ENCODE data around the gene RAB12.
"Not testable (repeated sequence)": the region's sequence is repeated elsewhere in the genome, so short reads cannot be mapped to it uniquely, and the experiment has no call there.

Gene RAB12

DNA sequence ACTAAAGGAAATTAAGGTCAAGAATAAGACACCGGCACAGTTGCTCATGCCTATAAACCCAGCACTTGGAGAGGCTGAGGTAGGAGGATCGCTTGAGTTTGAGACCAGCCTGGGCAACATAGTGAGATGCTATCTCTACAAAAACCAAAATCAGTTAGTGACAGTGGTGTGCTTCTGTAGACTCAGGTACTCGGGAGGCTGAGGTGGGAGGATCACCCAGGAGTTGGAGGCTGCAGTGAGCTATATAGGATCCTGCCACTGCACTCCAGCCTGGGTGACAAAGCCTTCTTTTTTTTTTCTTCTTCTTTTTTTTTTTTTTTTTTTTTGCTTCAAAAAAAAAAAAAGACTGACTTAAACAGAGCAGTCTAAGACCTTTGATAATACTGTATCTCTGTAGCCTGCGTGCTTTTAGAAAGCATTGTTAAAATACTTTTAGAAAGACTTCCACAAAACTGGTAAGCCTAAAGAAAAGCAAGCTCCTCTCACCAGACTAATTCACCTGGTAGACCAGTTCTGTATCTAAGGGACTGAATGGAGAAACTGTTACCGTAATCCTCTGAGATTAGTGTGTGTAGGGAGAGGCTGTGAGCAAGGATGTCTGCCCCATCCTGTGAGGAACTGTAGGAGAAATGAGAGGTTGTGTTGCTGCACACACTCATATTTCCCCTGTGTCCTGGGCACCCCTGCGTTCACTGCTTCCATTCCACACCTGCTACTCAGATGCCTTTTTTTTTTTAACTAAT, 10.8 kb downstream of the RAB12 start:
- H3K4me3 Mint-ChIP-seq, result no peak overlapping the region
- no peaks in the 10 kb centered on the region for H3K9me3 Mint-ChIP-seq
- peaks cover 78% of the 10 kb centered on the region for H3K4me1 Mint-ChIP-seq (ENCODE audit: low read depth)
- peak overlapping the region; percentile 6 for H3K27ac Mint-ChIP-seq
- H3K36me3 Mint-ChIP-seq (ENCODE audit: low read depth), result peaks cover 47% of the 10 kb centered on the region
- H3K27me3 Mint-ChIP-seq, result no peaks in the 10 kb centered on the region
- intact Hi-C loops (cut with micrococcal nuclease), result loop anchor here (10.0 kb wide), 1 partner anchor 85 kb away; the partner anchor contains the start of gene MTCL1

- Mint-ChIP-seq H3K27ac (peak overlapping the region; percentile 6), H3K4me1 (ENCODE audit: low read depth) (peaks cover 72% of the 10 kb centered on the region), H3K9me3 (no peaks in the 10 kb centered on the region), H3K36me3 (ENCODE audit: low read depth) (peaks cover 54% of the 10 kb centered on the region), H3K27me3 (no peaks in the 10 kb centered on the region), H3K4me3 (no peak overlapping the region)
- intact Hi-C loops (cut with micrococcal nuclease), result no loop called here
These were observed 11.6 kb downstream of the RAB12 start for GRCh38 chr18:8620845-8621244.

- H3K4me3 Mint-ChIP-seq, result peak overlapping the region; percentile 69
- intact Hi-C loops (cut with micrococcal nuclease); H3K27me3 Mint-ChIP-seq; H3K9me3 Mint-ChIP-seq: not testable (repeated sequence)
- H3K27ac Mint-ChIP-seq, result peak overlapping the region; percentile 89
- H3K4me1 Mint-ChIP-seq (ENCODE audit: low read depth), result peaks cover 63% of the 10 kb centered on the region
- H3K36me3 Mint-ChIP-seq (ENCODE audit: low read depth), result peaks cover 61% of the 10 kb centered on the region
These were observed 13.4 kb downstream of the RAB12 start for GRCh38 chr18:8622625-8623024.

DNA sequence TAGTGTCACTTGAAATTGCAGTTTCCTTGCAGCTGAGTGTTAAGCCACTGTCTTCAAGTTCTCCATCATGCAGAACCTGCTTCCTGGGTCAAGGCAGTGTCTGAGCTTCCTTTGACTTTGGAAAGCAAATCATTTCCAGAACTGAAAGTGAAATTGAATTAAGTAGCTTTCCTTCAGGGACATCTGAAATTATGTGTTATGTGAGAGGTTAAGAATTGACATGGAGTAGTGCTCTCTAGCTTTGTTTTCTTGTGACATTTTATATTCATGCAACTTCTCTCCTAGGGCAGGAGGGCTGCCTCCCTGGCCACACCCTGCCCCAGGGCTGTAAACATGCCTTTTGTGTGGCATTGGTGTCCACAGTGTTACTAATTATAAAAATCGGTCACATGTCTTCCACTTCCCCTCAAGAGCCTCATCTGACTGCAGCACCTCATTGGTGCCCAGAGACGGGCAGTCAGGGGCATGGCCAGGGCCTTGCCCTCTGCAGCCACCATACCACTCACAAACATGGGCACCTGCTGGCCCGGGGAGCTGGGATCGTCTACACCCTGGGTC, 14.4 kb downstream of the RAB12 start:
- Mint-ChIP-seq H3K36me3 (ENCODE audit: low read depth) (peaks cover 57% of the 10 kb centered on the region), H3K27me3 (no peaks in the 10 kb centered on the region), H3K4me3 (peak overlapping the region; percentile 69), H3K4me1 (ENCODE audit: low read depth) (peaks cover 53% of the 10 kb centered on the region), H3K27ac (peak overlapping the region; percentile 89), H3K9me3 (no peaks in the 10 kb centered on the region)
- intact Hi-C loops (cut with micrococcal nuclease), result no loop called here

GRCh38 chr18:8625461-8626092, 16.3 kb downstream of the RAB12 start:
- Mint-ChIP-seq H3K9me3 (no peaks in the 10 kb centered on the region), H3K27ac (no peak overlapping the region), H3K36me3 (ENCODE audit: low read depth) (peaks cover 66% of the 10 kb centered on the region), H3K4me3 (no peak overlapping the region), H3K27me3 (no peaks in the 10 kb centered on the region), H3K4me1 (ENCODE audit: low read depth) (peaks cover 36% of the 10 kb centered on the region)
- intact Hi-C loops (cut with micrococcal nuclease), result no loop called here

DNA sequence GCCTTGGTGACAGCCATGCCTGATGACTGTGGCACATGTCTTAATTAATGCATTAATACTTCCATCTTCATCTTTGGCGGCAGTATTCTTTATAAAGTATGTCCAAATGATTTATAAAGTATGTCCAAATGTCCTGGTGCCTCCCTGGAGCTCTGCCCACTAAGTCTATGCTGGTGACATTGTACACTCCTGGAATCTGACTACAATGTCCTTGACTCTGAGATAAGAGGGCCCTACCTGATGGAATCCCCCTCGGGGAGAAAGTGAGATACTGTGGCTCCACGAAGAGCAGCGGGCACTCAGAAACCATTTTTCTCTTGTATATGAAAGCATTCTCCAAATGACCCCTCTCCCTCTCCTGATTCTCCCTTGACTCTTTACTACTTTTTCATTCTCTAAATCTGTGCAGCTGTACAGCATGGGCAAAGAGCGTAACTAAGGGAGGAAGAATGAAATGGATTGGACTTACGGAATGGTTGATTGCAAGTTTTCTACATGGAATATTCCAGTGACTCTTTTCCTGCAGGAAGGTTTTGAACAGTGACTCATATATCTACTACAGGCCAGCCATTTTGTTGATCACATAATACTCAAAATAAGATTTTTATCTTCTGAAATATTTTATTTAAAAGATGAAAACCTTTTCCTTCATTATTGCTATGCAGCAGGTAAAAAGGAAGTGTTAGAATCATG, 17.3 kb downstream of the RAB12 start:
- H3K27me3 Mint-ChIP-seq, result no peaks in the 10 kb centered on the region
- intact Hi-C loops (cut with micrococcal nuclease), result no loop called here
- no peak overlapping the region for H3K4me3 Mint-ChIP-seq
- H3K9me3 Mint-ChIP-seq, result no peaks in the 10 kb centered on the region
- peaks cover 26% of the 10 kb centered on the region for H3K4me1 Mint-ChIP-seq (ENCODE audit: low read depth)
- peaks cover 76% of the 10 kb centered on the region for H3K36me3 Mint-ChIP-seq (ENCODE audit: low read depth)
- no peak overlapping the region for H3K27ac Mint-ChIP-seq

DNA sequence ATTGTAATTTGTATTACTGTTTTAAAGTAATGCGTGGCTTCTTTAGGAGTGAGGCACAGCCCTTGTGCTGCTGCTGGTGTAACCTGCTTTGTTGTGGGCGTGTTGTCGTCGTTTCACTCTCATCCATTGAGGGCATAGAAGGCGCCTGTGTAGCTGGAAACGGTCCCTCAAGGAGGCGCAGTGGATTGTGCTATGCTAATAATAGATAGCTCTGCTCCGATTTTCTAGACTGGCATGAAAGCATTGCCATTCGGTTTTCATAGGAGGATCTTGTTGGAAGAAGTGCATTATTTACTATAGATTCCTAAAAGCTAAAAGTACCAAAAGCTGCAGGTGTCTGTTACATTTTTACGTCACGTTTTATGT, 17.9 kb downstream of the RAB12 start:
- intact Hi-C loops (cut with micrococcal nuclease), result no loop called here
- no peaks in the 10 kb centered on the region for H3K9me3 Mint-ChIP-seq
- H3K27ac Mint-ChIP-seq, result no peak overlapping the region
- peaks cover 78% of the 10 kb centered on the region for H3K36me3 Mint-ChIP-seq (ENCODE audit: low read depth)
- peaks cover 21% of the 10 kb centered on the region for H3K4me1 Mint-ChIP-seq (ENCODE audit: low read depth)
- no peak overlapping the region for H3K4me3 Mint-ChIP-seq
- no peaks in the 10 kb centered on the region for H3K27me3 Mint-ChIP-seq

GRCh38 chr18:8627540-8627939, 18.3 kb downstream of the RAB12 start:
- Mint-ChIP-seq H3K4me3 (no peak overlapping the region), H3K4me1 (ENCODE audit: low read depth) (peaks cover 16% of the 10 kb centered on the region), H3K36me3 (ENCODE audit: low read depth) (peaks cover 78% of the 10 kb centered on the region), H3K27ac (no peak overlapping the region), H3K27me3 (no peaks in the 10 kb centered on the region), H3K9me3 (no peaks in the 10 kb centered on the region)
- intact Hi-C loops (cut with micrococcal nuclease), result no loop called here

GRCh38 chr18:8629602-8630001, 20.4 kb downstream of the RAB12 start:
- Mint-ChIP-seq H3K27ac (no peak overlapping the region), H3K4me1 (ENCODE audit: low read depth) (no peaks in the 10 kb centered on the region), H3K9me3 (no peaks in the 10 kb centered on the region), H3K27me3 (no peaks in the 10 kb centered on the region), H3K4me3 (no peak overlapping the region), H3K36me3 (ENCODE audit: low read depth) (peaks cover 92% of the 10 kb centered on the region)
- intact Hi-C loops (cut with micrococcal nuclease), result no loop called here

DNA sequence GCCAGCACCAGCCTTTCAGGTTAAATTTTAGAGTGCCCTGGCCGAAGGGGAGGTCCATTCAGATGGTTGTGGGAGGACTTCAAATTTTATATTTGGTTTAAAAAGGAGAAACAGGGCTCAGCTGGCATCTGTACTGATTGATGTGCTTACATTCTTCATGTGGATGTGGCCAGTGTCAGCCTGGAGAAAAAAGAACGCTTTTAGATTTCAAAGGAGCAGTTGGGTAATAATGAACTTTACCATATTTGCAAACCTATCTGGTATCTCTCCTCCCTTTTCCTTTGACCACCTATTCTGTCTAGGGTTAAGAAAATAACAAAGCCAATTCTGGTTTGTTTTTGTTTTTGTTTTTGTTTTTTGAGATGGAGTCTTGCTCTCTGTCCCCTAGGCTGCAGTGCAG, 21.3 kb downstream of the RAB12 start:
- H3K36me3 Mint-ChIP-seq (ENCODE audit: low read depth), result peaks cover 92% of the 10 kb centered on the region
- H3K27me3 Mint-ChIP-seq, result no peaks in the 10 kb centered on the region
- H3K4me1 Mint-ChIP-seq (ENCODE audit: low read depth), result no peaks in the 10 kb centered on the region
- H3K4me3 Mint-ChIP-seq, result no peak overlapping the region
- no peak overlapping the region for H3K27ac Mint-ChIP-seq
- no peaks in the 10 kb centered on the region for H3K9me3 Mint-ChIP-seq
- intact Hi-C loops (cut with micrococcal nuclease), result no loop called here

DNA sequence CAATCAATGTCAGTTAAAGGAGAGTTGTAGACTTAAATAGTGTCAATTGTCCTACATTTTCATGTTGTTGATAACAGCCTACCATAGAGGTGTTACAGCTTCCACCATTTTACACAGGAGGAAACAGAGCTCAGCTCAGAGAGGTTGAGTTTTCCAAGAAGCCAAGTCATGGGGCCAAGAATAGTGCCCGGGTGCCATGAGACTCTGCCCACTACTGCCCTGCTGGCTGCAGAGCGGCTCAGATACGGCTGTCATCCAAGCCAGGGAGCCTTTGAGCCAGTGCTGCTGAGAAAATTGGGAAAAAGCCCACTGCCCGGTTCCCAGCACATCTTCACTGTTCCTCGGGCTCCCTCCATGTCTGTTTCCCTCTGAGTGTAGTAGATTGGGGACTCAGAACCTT, 22.0 kb downstream of the RAB12 start:
- no peaks in the 10 kb centered on the region for H3K4me1 Mint-ChIP-seq (ENCODE audit: low read depth)

DNA sequence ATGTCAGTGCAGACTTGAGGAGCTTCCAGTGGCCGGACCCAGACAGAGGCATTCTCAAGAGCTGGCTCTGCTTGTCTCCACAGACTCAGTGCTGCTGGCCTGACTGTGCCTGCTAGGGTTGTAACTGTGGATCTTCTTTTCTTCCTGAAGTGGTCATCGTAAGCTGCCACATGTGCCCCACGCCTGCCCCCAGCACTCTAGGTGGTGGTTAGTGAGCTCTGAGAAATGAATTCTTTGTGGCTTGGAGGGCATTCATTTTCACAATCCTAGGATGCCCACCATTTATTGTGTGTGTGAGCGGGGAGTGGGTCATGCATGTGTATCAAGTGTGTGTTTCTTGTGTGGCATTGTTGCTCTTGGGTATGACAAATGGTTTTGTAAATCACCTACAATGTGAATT, 23.1 kb downstream of the RAB12 start:
- Mint-ChIP-seq H3K4me1 (ENCODE audit: low read depth) (no peaks in the 10 kb centered on the region), H3K27me3 (no peaks in the 10 kb centered on the region), H3K36me3 (ENCODE audit: low read depth) (peaks cover 92% of the 10 kb centered on the region), H3K4me3 (no peak overlapping the region), H3K9me3 (no peaks in the 10 kb centered on the region), H3K27ac (no peak overlapping the region)
- intact Hi-C loops (cut with micrococcal nuclease), result no loop called here

More for the DNA sequence above, 22.0 kb downstream of the RAB12 start:
- H3K27me3 Mint-ChIP-seq, result no peaks in the 10 kb centered on the region
- no peak overlapping the region for H3K4me3 Mint-ChIP-seq
- H3K27ac Mint-ChIP-seq, result no peak overlapping the region
- intact Hi-C loops (cut with micrococcal nuclease), result no loop called here
- H3K9me3 Mint-ChIP-seq, result no peaks in the 10 kb centered on the region
- H3K36me3 Mint-ChIP-seq (ENCODE audit: low read depth), result peaks cover 92% of the 10 kb centered on the region

DNA sequence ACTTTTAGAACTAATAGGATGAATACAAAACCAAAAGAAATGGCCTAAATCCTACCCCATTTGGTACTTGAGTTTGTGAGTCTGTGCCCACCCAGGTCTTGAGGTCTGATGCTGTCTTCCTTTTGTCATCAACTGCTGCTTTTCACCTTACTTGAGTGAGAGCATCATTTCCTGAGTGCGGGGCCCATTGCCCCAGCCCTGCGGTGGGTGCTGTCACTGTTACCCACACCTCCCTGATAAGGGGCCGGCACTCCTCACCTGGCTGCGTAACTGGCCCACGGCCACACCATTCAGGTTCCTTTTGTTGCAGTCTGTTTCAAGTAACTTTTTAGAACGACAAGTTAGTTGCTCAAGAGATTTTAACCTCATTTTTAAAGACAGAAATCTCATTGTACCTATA, 25.3 kb downstream of the RAB12 start:
- no peak overlapping the region for H3K27ac Mint-ChIP-seq
- intact Hi-C loops (cut with micrococcal nuclease), result no loop called here
- H3K36me3 Mint-ChIP-seq (ENCODE audit: low read depth), result peaks cover 96% of the 10 kb centered on the region
- H3K9me3 Mint-ChIP-seq, result no peaks in the 10 kb centered on the region
- H3K4me3 Mint-ChIP-seq, result no peak overlapping the region
- no peaks in the 10 kb centered on the region for H3K27me3 Mint-ChIP-seq
- no peaks in the 10 kb centered on the region for H3K4me1 Mint-ChIP-seq (ENCODE audit: low read depth)

GRCh38 chr18:8635087-8635486, 25.9 kb downstream of the RAB12 start:
- Mint-ChIP-seq H3K9me3 (no peaks in the 10 kb centered on the region), H3K4me3 (no peak overlapping the region), H3K27me3 (no peaks in the 10 kb centered on the region), H3K27ac (no peak overlapping the region), H3K36me3 (ENCODE audit: low read depth) (peaks cover 96% of the 10 kb centered on the region), H3K4me1 (ENCODE audit: low read depth) (no peaks in the 10 kb centered on the region)
- intact Hi-C loops (cut with micrococcal nuclease), result no loop called here

Data from dendritic cell treated with granulocyte-macrophage colony-stimulating factor and Interleukin-4, amounts not matched to agents 40 ng/mL and 50 ng/mL, for 4 days (primary cell).